T47D (cell line): ENCODE results near the gene ZFAND2A.

Source experiments
- DNase-seq, 2 experiments: peaks; one replicate each; pipeline versions ENCODE4 v3.0.0 to v3.0.0-alpha.2; 2011 to 2012; ENCODE audit warnings: low read depth in 1 of 2, low spot score in 1 of 2
- JUND ChIP-seq: IDR thresholded peaks from 2 replicates; pipeline ENCODE4 v1.6.1; 2012; ENCODE audit warnings: low read depth
- in situ Hi-C: cut with HindIII; loops from 2 replicates; pipeline ENCODE4 v1.10.0; 2016; ENCODE audit warnings: low sequenced_read_pairs, low pct_unique_long_range_greater_than_20kb

The ZFAND2A gene

DNA sequence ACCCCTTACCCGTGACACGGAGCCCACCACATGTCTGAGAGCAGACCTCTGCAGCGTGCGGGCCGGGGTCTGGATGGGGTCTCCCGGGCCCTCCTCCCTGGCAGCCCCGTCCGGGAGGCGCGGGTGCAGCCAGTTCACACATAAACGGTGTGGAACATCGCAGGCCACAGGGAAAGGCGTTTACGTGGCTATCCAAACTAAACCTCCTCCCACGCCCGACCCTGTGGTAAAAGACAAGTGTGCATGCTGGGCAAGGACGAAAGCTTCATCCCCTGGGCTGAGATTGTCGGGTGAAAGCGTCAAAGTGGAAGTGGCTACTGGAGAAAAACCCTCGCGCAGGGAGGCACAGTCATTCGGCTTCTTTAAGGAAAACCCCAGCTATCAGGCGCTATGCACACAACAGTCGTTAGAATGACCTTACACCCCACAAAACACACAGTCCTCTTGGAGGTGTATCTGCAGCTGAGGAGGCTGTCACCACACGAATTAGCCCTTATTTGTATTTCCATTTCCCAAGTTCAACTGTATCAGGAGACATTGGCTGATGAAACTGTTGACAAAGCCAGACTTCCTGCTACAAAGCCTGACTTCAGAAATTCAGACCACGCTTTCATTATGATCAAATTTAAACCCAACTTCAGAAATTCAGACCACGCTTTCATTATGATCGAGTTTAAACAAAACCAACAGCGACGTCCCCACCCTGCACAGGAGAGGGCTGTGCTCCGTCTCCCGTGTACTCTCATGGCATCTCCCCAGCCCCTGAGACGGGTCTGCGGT lies 56.8 kb downstream of the ZFAND2A start:
- in situ Hi-C loops, result no loop called here
- DNase-seq, result no peak
- no peak for TF ChIP-seq JUND
